ENCODE results near the gene MYCL.

- TF ChIP-seq CTCF (conservative IDR thresholded peaks at IDR 0.05 in 1 of 2, IDR thresholded peaks at IDR 0.05 in 1 of 2; ENCODE audit: extremely low read depth in 1 of 2, insufficient read depth in 1 of 2, low read depth in 1 of 2, low read length in 2 of 2) (no peak), EZH2 (IDR thresholded peaks at IDR 0.05; ENCODE audit: borderline replicate concordance, low read length) (no peak)
Measured at GRCh38 chr1:39915499-39916129, 13.9 kb upstream of the MYCL start.

Data from mammary epithelial cell (primary cell).